HCT116 (cell line): Measurements from ENCODE around the gene MCTP2. TPM values are rescaled to one million over a fixed set of nuclear protein-coding genes. Genes with fewer than 3 reads are reported as not detected.

Experiments
- ATAC-seq: fragments of 200-7000 bp; cut with Tn5 transposase; 2 replicates; pipeline ENCODE4 v1.9.1; 2020; ENCODE audit warnings: mild to moderate bottlenecking, moderate library complexity
- BruUV-seq: library from RNA; stranded (reverse); fragments of 400-500 nt; replicated peaks from 2 replicates; lab custom pipeline; 2021; lab: Mats Ljungman, UMichigan
- CTCF ChIA-PET: fragments of 300-600 bp; sonication (Branson Sonifier 250); formaldehyde crosslinking; loops from one replicate; lab custom pipeline; 2021; ENCODE audit warnings: antibody characterized with exemption; lab: Charles Lee
- POLR2A ChIA-PET: fragments of 300-600, 350-600 bp; sonication (Branson Sonifier 250); formaldehyde crosslinking; loops from one replicate; lab custom pipeline; 2021; ENCODE audit warnings: antibody characterized with exemption; lab: Charles Lee
- RAD21 ChIA-PET, 2 experiments: fragments of 300-600 bp; sonication (Branson Sonifier 250); formaldehyde crosslinking; loops; one replicate each; lab custom pipeline; 2023; ENCODE audit warnings: low total read pairs in 2 of 2; ENCODE audit not compliant: uncharacterized antibody in 2 of 2, unreplicated experiment in 2 of 2, low non-redundant PET in 1 of 2; lab: Charles Lee
- DNase-seq: peaks from one replicate; pipeline ENCODE4 v3.0.0-alpha.2; 2010; ENCODE audit warnings: low read depth, low spot score
- H2AFZ ChIP-seq: fragments of 200-600 bp; shearing (Covaris generic), sonication (generic); 2 replicates; pipeline ENCODE4 v1.6.1; 2017; ENCODE audit warnings: low read depth, mixed run types, mixed read lengths, antibody characterized with exemption, low read length; ENCODE audit not compliant: poor library complexity, severe bottlenecking
- H3K27ac ChIP-seq: 2 replicates; pipeline ENCODE4 v1.5.1; 2012; ENCODE audit warnings: low read depth, low read length
- H3K27me3 ChIP-seq: fragments of 200-600 bp; sonication (generic); 2 replicates; pipeline ENCODE4 v1.6.1; 2016; ENCODE audit warnings: mixed run types, low read length, mixed read lengths; ENCODE audit not compliant: insufficient read depth
- H3K36me3 ChIP-seq, 2 experiments: fragments of 200-500 bp in 1 of 2; fragments of 200-600 bp in 1 of 2; sonication (Bioruptor generic) in 1 of 2; sonication (generic) in 1 of 2; 2 replicates each; pipeline versions ENCODE4 v1.5.1 to v1.6.1; 2014 to 2016; ENCODE audit warnings: low read length in 2 of 2, inconsistent platforms in 1 of 2, mixed read lengths in 1 of 2, mixed run types in 1 of 2; ENCODE audit not compliant: insufficient read depth in 2 of 2, control insufficient read depth in 1 of 2
- H3K4me1 ChIP-seq, 2 experiments: fragments of 200-600 bp in 1 of 2; sonication (generic) in 1 of 2; 2 replicates each; pipeline versions ENCODE4 v1.5.1 to v1.6.1; 2012 to 2017; ENCODE audit warnings: low read length in 2 of 2, inconsistent platforms in 1 of 2, mild to moderate bottlenecking in 1 of 2, mixed read lengths in 1 of 2, mixed run types in 1 of 2, moderate library complexity in 1 of 2; ENCODE audit not compliant: insufficient read depth in 2 of 2, control insufficient read depth in 1 of 2
- H3K4me2 ChIP-seq: fragments of 200-600 bp; sonication (generic); 2 replicates; pipeline ENCODE4 v1.6.1; 2017; ENCODE audit warnings: mixed run types, low read length, mixed read lengths
- H3K4me3 ChIP-seq, 2 experiments: fragments of 200-600 bp in 1 of 2; sonication (generic) in 1 of 2; replicated peaks in 1 of 2; 2 replicates each; pipeline ENCODE4 v1.5.1; 2011 to 2016; ENCODE audit warnings: low read length in 2 of 2, control low read depth in 1 of 2, low read depth in 1 of 2, mild to moderate bottlenecking in 1 of 2, mixed read lengths in 1 of 2, mixed run types in 1 of 2
- H3K79me2 ChIP-seq: fragments of 200-600 bp; sonication (generic); 2 replicates; pipeline ENCODE4 v1.6.1; 2017; ENCODE audit warnings: mild to moderate bottlenecking, mixed run types, low read length, moderate library complexity, mixed read lengths; ENCODE audit not compliant: insufficient read depth
- H3K9ac ChIP-seq: fragments of 200-600 bp; sonication (generic); 2 replicates; pipeline ENCODE4 v1.6.1; 2016; ENCODE audit warnings: low read length, mixed read lengths
- H3K9me2 ChIP-seq: fragments of 200-600 bp; sonication (generic), shearing (Covaris generic); 2 replicates; pipeline ENCODE4 v1.6.1; 2017; ENCODE audit warnings: mixed run types, mild to moderate bottlenecking, moderate library complexity; ENCODE audit not compliant: insufficient read depth
- H3K9me3 ChIP-seq, 2 experiments: fragments of 200-500 bp in 1 of 2; fragments of 200-600 bp in 1 of 2; sonication (Bioruptor generic) in 1 of 2; sonication (generic) in 1 of 2; 2 replicates each; pipeline ENCODE4 v1.6.1; 2014 to 2017; ENCODE audit warnings: low read length in 2 of 2, mixed read lengths in 2 of 2, inconsistent platforms in 1 of 2, low read depth in 1 of 2, mild to moderate bottlenecking in 1 of 2, mixed run types in 1 of 2, moderate library complexity in 1 of 2; ENCODE audit not compliant: control insufficient read depth in 1 of 2, insufficient read depth in 1 of 2
- H4K20me1 ChIP-seq: fragments of 200-600 bp; sonication (generic), shearing (Covaris generic); 2 replicates; pipeline ENCODE4 v1.6.1; 2017; ENCODE audit warnings: mixed run types, mild to moderate bottlenecking, moderate library complexity; ENCODE audit not compliant: insufficient read depth
- CBX3 ChIP-seq: IDR thresholded peaks from 2 replicates; pipeline ENCODE4 v1.6.1; 2012; ENCODE audit warnings: low read depth
- EGR1 ChIP-seq: IDR thresholded peaks from 2 replicates; pipeline ENCODE4 v1.6.1; 2012; ENCODE audit warnings: low read depth
- ELF1 ChIP-seq: IDR thresholded peaks from 2 replicates; pipeline ENCODE4 v1.6.1; 2012; ENCODE audit warnings: low read depth, borderline replicate concordance
- FOSL1 ChIP-seq: IDR thresholded peaks from 2 replicates; pipeline ENCODE4 v1.6.1; 2012; ENCODE audit warnings: low read depth
- JUND ChIP-seq: IDR thresholded peaks from 2 replicates; pipeline ENCODE4 v1.6.1; 2012
- MAX ChIP-seq: IDR thresholded peaks from 2 replicates; pipeline ENCODE4 v1.6.1; 2012
- REST ChIP-seq: IDR thresholded peaks from 2 replicates; pipeline ENCODE4 v1.6.1; 2012; ENCODE audit warnings: low read depth
- SIN3A ChIP-seq: IDR thresholded peaks from 2 replicates; pipeline ENCODE4 v1.6.1; 2012; ENCODE audit warnings: low read depth
- SRF ChIP-seq: IDR thresholded peaks from 2 replicates; pipeline ENCODE4 v1.6.1; 2012; ENCODE audit warnings: low read depth
- YY1 ChIP-seq: IDR thresholded peaks from 2 replicates; pipeline ENCODE4 v1.6.1; 2011; ENCODE audit warnings: low read length, low read depth, moderate library complexity, mild to moderate bottlenecking; ENCODE audit not compliant: insufficient replicate concordance; ENCODE audit errors: extremely low read depth
- ZBTB33 ChIP-seq: IDR thresholded peaks from 2 replicates; pipeline ENCODE4 v1.6.1; 2011; ENCODE audit warnings: mild to moderate bottlenecking, low read length, moderate library complexity; ENCODE audit not compliant: insufficient replicate concordance; ENCODE audit errors: extremely low read depth
- ZFX ChIP-seq: fragments of 450-650 bp; IDR thresholded peaks from 2 replicates; pipeline ENCODE4 v1.6.1; 2017
- intact Hi-C: fragments of 100-400 bp; cut with micrococcal nuclease; formaldehyde crosslinking; loops from 2 replicates; pipeline ENCODE4 v1.10.0; 2022
- total RNA-seq: library from RNA; stranded (reverse); gene quantifications from one replicate; pipeline ENCODE4 v1.2.1, GENCODE V29; 2021; ENCODE audit not compliant: unreplicated experiment

MCTP2 gene
- total RNA-seq, 1 experiment from 2014 or later = 12.9 TPM

GRCh38 chr15:94460624-94461023 lies 229.3 kb downstream of the MCTP2 start:
- no peak overlapping the region for H3K4me3 ChIP-seq
- H2AFZ ChIP-seq = no peak overlapping the region
- CTCF ChIA-PET = no interaction called here
- no peak for TF ChIP-seq CBX3
- no peaks in the 10 kb centered on the region for H4K20me1 ChIP-seq
- H3K27ac ChIP-seq = no peak overlapping the region
- DNase-seq (no peak), ATAC-seq (no peak)
- no peaks in the 10 kb centered on the region for H3K27me3 ChIP-seq
- intact Hi-C loops = no loop called here
- H3K4me2 ChIP-seq = no peak overlapping the region
- no peaks in the 10 kb centered on the region for H3K36me3 ChIP-seq
- POLR2A ChIA-PET = no interaction called here
- no peaks in the 10 kb centered on the region for H3K9me2 ChIP-seq
- H3K9me3 ChIP-seq = no peaks in the 10 kb centered on the region
- no peaks in the 10 kb centered on the region for H3K79me2 ChIP-seq
- H3K4me1 ChIP-seq = no peaks in the 10 kb centered on the region
- H3K9ac ChIP-seq = no peak overlapping the region
- RAD21 ChIA-PET = no interaction called here
- no TSS peak for BruUV-seq

- Histone ChIP-seq H3K79me2 (no peaks in the 10 kb centered on the region), H3K4me1 (no peaks in the 10 kb centered on the region), H3K27ac (no peak overlapping the region), H3K4me3 (no peak overlapping the region), H3K9ac (no peak overlapping the region), H3K36me3 (no peaks in the 10 kb centered on the region), H4K20me1 (no peaks in the 10 kb centered on the region), H2AFZ (no peak overlapping the region), H3K4me2 (no peak overlapping the region), H3K9me3 (no peaks in the 10 kb centered on the region), H3K27me3 (no peaks in the 10 kb centered on the region), H3K9me2 (no peaks in the 10 kb centered on the region)
- ChIA-PET POLR2A (no interaction called here), RAD21 (no interaction called here), CTCF (no interaction called here)
- ATAC-seq = no peak
- intact Hi-C loops = no loop called here
- no peak for DNase-seq
- no TSS peak for BruUV-seq
- no peak for TF ChIP-seq SRF
- no peak for TF ChIP-seq MAX
- TF ChIP-seq YY1 = no peak
- no peak for TF ChIP-seq CBX3
- TF ChIP-seq SIN3A = no peak
- no peak for TF ChIP-seq ZBTB33
- no peak for TF ChIP-seq EGR1
- TF ChIP-seq FOSL1 = no peak
- TF ChIP-seq REST = no peak
- TF ChIP-seq ELF1 = no peak
- TF ChIP-seq JUND = no peak
- TF ChIP-seq ZFX = no peak
Observed at GRCh38 chr15:94467034-94467433, 235.7 kb downstream of the MCTP2 start.
